PFSK-1 (cell line): ENCODE results near the gene CD101.

Source experiments
- FOXP2 ChIP-seq: optimal IDR thresholded peaks from 2 replicates; pipeline ENCODE3; 2011; ENCODE audit warnings: borderline replicate concordance, control low read depth, inconsistent platforms; ENCODE audit not compliant: insufficient read depth; ENCODE audit errors: extremely low read length, extremely low read depth
- POLR2AphosphoS5 ChIP-seq: IDR thresholded peaks from 2 replicates; pipeline ENCODE4 v1.6.1; 2012; ENCODE audit warnings: low read depth, mild to moderate bottlenecking, control low read depth, low read length, moderate library complexity
- REST ChIP-seq, 2 experiments: IDR thresholded peaks; 2 replicates each; pipeline versions ENCODE4 v1.6.1 to v1.8.0; 2011 to 2012; ENCODE audit warnings: low read depth in 2 of 2, low read length in 2 of 2, control low read depth in 1 of 2, inconsistent platforms in 1 of 2, mild to moderate bottlenecking in 1 of 2, moderate library complexity in 1 of 2; ENCODE audit not compliant: insufficient read depth in 1 of 2
- SIN3A ChIP-seq: IDR thresholded peaks from 2 replicates; pipeline ENCODE4 v1.6.1; 2012; ENCODE audit warnings: mild to moderate bottlenecking, low read length, moderate library complexity, borderline replicate concordance; ENCODE audit not compliant: insufficient read depth
- TAF1 ChIP-seq: IDR thresholded peaks from 2 replicates; pipeline ENCODE4 v1.6.1; 2012; ENCODE audit warnings: low read length, control low read depth, borderline replicate concordance; ENCODE audit not compliant: insufficient read depth

CD101 gene

GRCh38 chr1:117003223-117003875, 1.8 kb downstream of the CD101 start:
- no peak for TF ChIP-seq POLR2AphosphoS5
- TF ChIP-seq REST (IDR thresholded peaks at IDR 0.05; ENCODE audit: insufficient read depth in 1 of 2, low read depth in 2 of 2, low read length in 2 of 2): no peak
- no peak for TF ChIP-seq FOXP2
- no peak for TF ChIP-seq TAF1
- TF ChIP-seq SIN3A: no peak

GRCh38 chr1:117007719-117008013, 6.1 kb downstream of the CD101 start:
- TF ChIP-seq TAF1 (no peak), POLR2AphosphoS5 (no peak), REST (IDR thresholded peaks at IDR 0.05; ENCODE audit: insufficient read depth in 1 of 2, low read depth in 2 of 2, low read length in 2 of 2) (no peak), FOXP2 (no peak), SIN3A (no peak)

GRCh38 chr1:117008656-117009055, 7.1 kb downstream of the CD101 start:
- TF ChIP-seq TAF1 (no peak), SIN3A (no peak), REST (IDR thresholded peaks at IDR 0.05; ENCODE audit: insufficient read depth in 1 of 2, low read depth in 2 of 2, low read length in 2 of 2) (no peak), POLR2AphosphoS5 (no peak), FOXP2 (no peak)

- TF ChIP-seq FOXP2 (no peak), SIN3A (no peak)
These were observed 7.6 kb downstream of the CD101 start for GRCh38 chr1:117009132-117009531.

- TF ChIP-seq TAF1 (no peak), POLR2AphosphoS5 (no peak), SIN3A (no peak), REST (IDR thresholded peaks at IDR 0.05; ENCODE audit: insufficient read depth in 1 of 2, low read depth in 2 of 2, low read length in 2 of 2) (no peak), FOXP2 (no peak)
These were observed 8.9 kb downstream of the CD101 start for GRCh38 chr1:117010310-117010969.

- TF ChIP-seq FOXP2: no peak
- no peak for TF ChIP-seq POLR2AphosphoS5
- TF ChIP-seq SIN3A: no peak
- TF ChIP-seq TAF1: no peak
- TF ChIP-seq REST (IDR thresholded peaks at IDR 0.05; ENCODE audit: insufficient read depth in 1 of 2, low read depth in 2 of 2, low read length in 2 of 2): no peak
These were observed 9.8 kb downstream of the CD101 start for GRCh38 chr1:117011334-117011733.
